Tibial artery (tissue), 4 donors: ENCODE measurements around the gene HBQ1.
A peak's percentile ranks its signal among the peaks of the same experiment; 100 is the strongest.

Source experiments
- DNase-seq, 2 donors: peaks; one replicate each; pipeline ENCODE4 v3.0.0-alpha.2; 2019
- H3K27ac ChIP-seq, 2 donors: fragments of 200-600 bp; sonication (generic) in 1 of 2; 1 replicate in 1 of 2; 2 replicates in 1 of 2; pipeline ENCODE4 v1.5.1; 2018 to 2019; ENCODE audit warnings: mild to moderate bottlenecking in 1 of 2
- H3K27me3 ChIP-seq, 2 donors: fragments of 200-600 bp; sonication (generic) in 1 of 2; one replicate each; pipeline versions ENCODE4 v1.5.1 to v1.6.0; 2016 to 2019
- H3K36me3 ChIP-seq, 3 donors: fragments of 200-600 bp; sonication (generic) in 2 of 3; one replicate each; pipeline ENCODE4 v1.5.1; 2016 to 2019; ENCODE audit warnings: mild to moderate bottlenecking in 2 of 3
- H3K4me1 ChIP-seq, 4 donors: fragments of 200-600 bp; sonication (generic) in 2 of 4; 1 replicate in 3 of 4; 2 replicates in 1 of 4; pipeline ENCODE4 v1.5.1; 2016 to 2019
- H3K4me3 ChIP-seq, 2 donors: fragments of 200-600 bp; sonication (generic) in 1 of 2; 1 replicate in 1 of 2; 2 replicates in 1 of 2; pipeline ENCODE4 v1.5.1; 2018 to 2019; ENCODE audit warnings: mild to moderate bottlenecking in 2 of 2
- H3K9me3 ChIP-seq, 3 donors: fragments of 200-600 bp; sonication (generic) in 1 of 3; one replicate each; pipeline ENCODE4 v1.5.1; 2016 to 2019
- intact Hi-C: fragments of 100-400 bp; cut with DNase I; formaldehyde crosslinking; loops from one replicate; pipeline ENCODE4 v1.15.0; 2023; ENCODE audit warnings: low total_unique reads
- TF ChIP-seq, protein P1 (sequence below), 2 experiments: fragments of 200-600 bp in 1 of 2; fragments of 450-650 bp in 1 of 2; IDR thresholded peaks; one replicate each; pipeline ENCODE4 v1.5.1; 2017 to 2019; ENCODE audit warnings: antibody characterized with exemption in 2 of 2, mild to moderate bottlenecking in 1 of 2, moderate library complexity in 1 of 2

HBQ1 gene

DNA sequence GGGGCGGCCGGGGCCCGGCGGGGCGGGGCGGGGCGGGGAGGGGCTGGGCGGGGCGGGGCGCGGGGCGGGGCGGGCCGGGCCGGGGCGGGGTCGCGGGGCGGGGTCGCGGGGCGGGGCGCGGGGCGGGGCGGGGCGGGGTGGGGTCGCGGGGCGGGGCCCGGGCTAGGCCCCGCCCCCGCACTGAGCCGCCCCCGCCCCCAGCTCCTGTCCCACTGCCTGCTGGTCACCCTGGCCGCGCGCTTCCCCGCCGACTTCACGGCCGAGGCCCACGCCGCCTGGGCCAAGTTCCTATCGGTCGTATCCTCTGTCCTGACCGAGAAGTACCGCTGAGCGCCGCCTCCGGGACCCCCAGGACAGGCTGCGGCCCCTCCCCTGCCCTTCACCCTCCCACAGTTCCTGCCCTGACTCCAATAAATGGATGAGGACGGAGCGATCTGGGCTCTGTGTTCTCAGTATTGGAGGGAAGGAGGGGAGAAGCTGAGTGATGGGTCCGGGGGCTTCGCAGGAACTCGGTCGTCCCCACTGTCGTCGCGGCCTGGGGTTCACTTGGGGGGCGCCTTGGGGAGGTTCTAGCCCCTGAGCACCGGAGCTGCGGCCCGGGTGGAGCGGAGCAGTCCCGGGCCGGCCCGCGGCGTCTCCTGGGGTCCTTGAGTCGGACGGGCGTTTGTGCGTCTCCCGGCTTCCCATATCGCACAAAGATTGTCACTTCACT lies 15.3 kb upstream of the HBQ1 start:
- H3K4me1 ChIP-seq: peaks cover 10 to 18% (median 16%) of the 10 kb centered on the region in 4 donors
- H3K27ac ChIP-seq: no peak overlapping the region
- peak overlapping the region in 1 of 2 donors; percentile 7 for H3K4me3 ChIP-seq
- TF ChIP-seq, protein P1, sequence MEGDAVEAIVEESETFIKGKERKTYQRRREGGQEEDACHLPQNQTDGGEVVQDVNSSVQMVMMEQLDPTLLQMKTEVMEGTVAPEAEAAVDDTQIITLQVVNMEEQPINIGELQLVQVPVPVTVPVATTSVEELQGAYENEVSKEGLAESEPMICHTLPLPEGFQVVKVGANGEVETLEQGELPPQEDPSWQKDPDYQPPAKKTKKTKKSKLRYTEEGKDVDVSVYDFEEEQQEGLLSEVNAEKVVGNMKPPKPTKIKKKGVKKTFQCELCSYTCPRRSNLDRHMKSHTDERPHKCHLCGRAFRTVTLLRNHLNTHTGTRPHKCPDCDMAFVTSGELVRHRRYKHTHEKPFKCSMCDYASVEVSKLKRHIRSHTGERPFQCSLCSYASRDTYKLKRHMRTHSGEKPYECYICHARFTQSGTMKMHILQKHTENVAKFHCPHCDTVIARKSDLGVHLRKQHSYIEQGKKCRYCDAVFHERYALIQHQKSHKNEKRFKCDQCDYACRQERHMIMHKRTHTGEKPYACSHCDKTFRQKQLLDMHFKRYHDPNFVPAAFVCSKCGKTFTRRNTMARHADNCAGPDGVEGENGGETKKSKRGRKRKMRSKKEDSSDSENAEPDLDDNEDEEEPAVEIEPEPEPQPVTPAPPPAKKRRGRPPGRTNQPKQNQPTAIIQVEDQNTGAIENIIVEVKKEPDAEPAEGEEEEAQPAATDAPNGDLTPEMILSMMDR (IDR thresholded peaks at IDR 0.05): no peak
- H3K9me3 ChIP-seq: no peaks in the 10 kb centered on the region
- intact Hi-C loops: no loop called here
- H3K27me3 ChIP-seq: peaks cover 14 to 71% of the 10 kb centered on the region in 2 donors
- no peaks in the 10 kb centered on the region for H3K36me3 ChIP-seq
- DNase-seq: no peak

- intact Hi-C loops: no loop called here
- no peak for DNase-seq
- peak within 1 kb of the TSS in 1 of 2 donors; percentile 7 for H3K4me3 ChIP-seq
- H3K36me3 ChIP-seq: no peaks in the 10 kb centered on the region
- peaks cover 14 to 76% of the 10 kb centered on the region in 2 donors for H3K27me3 ChIP-seq
- no peaks in the 10 kb centered on the region for H3K9me3 ChIP-seq
- H3K4me1 ChIP-seq: peaks cover 10 to 18% (median 16%) of the 10 kb centered on the region in 4 donors
- TF ChIP-seq, protein P1 (IDR thresholded peaks at IDR 0.05): no peak
- no peak within 1 kb of the TSS for H3K27ac ChIP-seq
Measured at GRCh38 chr16:165539-166374, 14.5 kb upstream of the HBQ1 start, which contains the start of gene HBM. Gene HBM, plus strand, starts transcription at chr16:165978. Its CDS starts 20 bp downstream, at chr16:165998.

- TF ChIP-seq, protein P1 (IDR thresholded peaks at IDR 0.05): no peak
- DNase-seq: no peak
- Histone ChIP-seq H3K27ac (no peak overlapping the region), H3K9me3 (no peaks in the 10 kb centered on the region), H3K4me1 (peaks cover 10 to 18% (median 16%) of the 10 kb centered on the region in 4 donors), H3K27me3 (peaks cover 14 to 77% of the 10 kb centered on the region in 2 donors), H3K4me3 (no peak overlapping the region), H3K36me3 (no peaks in the 10 kb centered on the region)
- intact Hi-C loops: no loop called here
Measured at GRCh38 chr16:166375-167121, 13.7 kb upstream of the HBQ1 start.

GRCh38 chr16:167122-167690 lies 13.1 kb upstream of the HBQ1 start:
- Histone ChIP-seq H3K4me3 (no peak overlapping the region), H3K4me1 (peaks cover 10 to 18% (median 16%) of the 10 kb centered on the region in 4 donors), H3K36me3 (no peaks in the 10 kb centered on the region), H3K9me3 (no peaks in the 10 kb centered on the region), H3K27ac (no peak overlapping the region), H3K27me3 (peaks cover 14 to 80% of the 10 kb centered on the region in 2 donors)
- intact Hi-C loops: no loop called here
- no peak for DNase-seq
- TF ChIP-seq, protein P1 (IDR thresholded peaks at IDR 0.05): no peak

- intact Hi-C loops: no loop called here
- Histone ChIP-seq H3K4me1 (peaks cover 10 to 18% (median 16%) of the 10 kb centered on the region in 4 donors), H3K27ac (no peak overlapping the region), H3K9me3 (no peaks in the 10 kb centered on the region), H3K36me3 (no peaks in the 10 kb centered on the region), H3K27me3 (peaks cover 14 to 72% of the 10 kb centered on the region in 2 donors), H3K4me3 (no peak overlapping the region)
- TF ChIP-seq, protein P1 (IDR thresholded peaks at IDR 0.05): no peak
- DNase-seq: no peak
Measured at GRCh38 chr16:168424-168823, 11.8 kb upstream of the HBQ1 start.
